SU-DHL-6 (cell line): ENCODE results near the gene CRADD.

Experiments
- H2AFZ ChIP-seq: fragments of 200-600 bp; sonication (generic); 2 replicates; pipeline ENCODE4 v1.6.1; 2014; ENCODE audit warnings: low read depth, mild to moderate bottlenecking, moderate library complexity, mixed read lengths, antibody characterized with exemption, low read length; ENCODE audit not compliant: severe bottlenecking
- H3F3A ChIP-seq: fragments of 200-600 bp; shearing (Covaris generic); 2 replicates; pipeline ENCODE4 v1.6.0; 2016; ENCODE audit warnings: antibody characterized with exemption, mild to moderate bottlenecking; ENCODE audit not compliant: insufficient read depth
- H3K27ac ChIP-seq: fragments of 200-600 bp; sonication (generic); 2 replicates; pipeline ENCODE4 v1.5.1; 2016; ENCODE audit warnings: low read depth, mild to moderate bottlenecking, low read length, moderate library complexity, mixed read lengths
- H3K27me3 ChIP-seq: fragments of 200-600 bp; sonication (generic), shearing (Covaris generic); 2 replicates; pipeline ENCODE4 v1.6.0; 2014; ENCODE audit warnings: mild to moderate bottlenecking, low read length
- H3K36me3 ChIP-seq: fragments of 200-600 bp; sonication (generic); 2 replicates; pipeline ENCODE4 v1.6.1; 2014; ENCODE audit warnings: mild to moderate bottlenecking, low read length, mixed read lengths
- H3K4me2 ChIP-seq: fragments of 300-600, 200-600 bp; shearing (Covaris generic), sonication (generic); 2 replicates; pipeline ENCODE4 v1.6.0; 2014; ENCODE audit warnings: low read length, low read depth, mild to moderate bottlenecking; ENCODE audit not compliant: poor library complexity, severe bottlenecking
- H3K4me3 ChIP-seq: fragments of 200-600 bp; sonication (generic); 2 replicates; pipeline ENCODE4 v1.5.1; 2014; ENCODE audit warnings: antibody characterized with exemption, low read length, mild to moderate bottlenecking, mixed read lengths; ENCODE audit not compliant: insufficient read depth, poor library complexity, severe bottlenecking
- H3K79me2 ChIP-seq: fragments of 200-600 bp; sonication (generic); 2 replicates; pipeline ENCODE4 v1.6.1; 2014; ENCODE audit warnings: mild to moderate bottlenecking, low read length, moderate library complexity; ENCODE audit not compliant: insufficient read depth
- H3K9ac ChIP-seq: fragments of 200-600 bp; sonication (generic); 2 replicates; pipeline ENCODE4 v1.7.0; 2014; ENCODE audit warnings: mild to moderate bottlenecking, low read length
- H3K9me2 ChIP-seq: fragments of 200-600 bp; sonication (generic); replicated peaks from 2 replicates; pipeline ENCODE4 v1.6.1; 2014; ENCODE audit warnings: low read length; ENCODE audit not compliant: insufficient read depth
- H3K9me3 ChIP-seq: fragments of 200-600 bp; sonication (generic); 2 replicates; pipeline ENCODE4 v1.6.1; 2014; ENCODE audit warnings: low read length, mixed read lengths; ENCODE audit not compliant: insufficient read depth
- H4K20me1 ChIP-seq: fragments of 200-600 bp; sonication (generic); 2 replicates; pipeline ENCODE4 v1.6.1; 2014; ENCODE audit warnings: low read depth, mild to moderate bottlenecking, antibody characterized with exemption, low read length, moderate library complexity, mixed read lengths
- EZH2phosphoT487 ChIP-seq: fragments of 200-600 bp; sonication (generic), shearing (Covaris generic); conservative IDR thresholded peaks from 2 replicates; pipeline ENCODE4 v1.6.1; 2018; ENCODE audit warnings: mild to moderate bottlenecking, antibody characterized with exemption, low read length, moderate library complexity, mixed read lengths
- TF ChIP-seq, protein P1 (sequence below): fragments of 200-600 bp; sonication (generic); IDR thresholded peaks from one replicate; pipeline ENCODE4 v1.5.1; 2017; ENCODE audit warnings: antibody characterized with exemption, mild to moderate bottlenecking, low read length, moderate library complexity; ENCODE audit not compliant: insufficient read depth, poor library complexity, severe bottlenecking

CRADD gene

DNA sequence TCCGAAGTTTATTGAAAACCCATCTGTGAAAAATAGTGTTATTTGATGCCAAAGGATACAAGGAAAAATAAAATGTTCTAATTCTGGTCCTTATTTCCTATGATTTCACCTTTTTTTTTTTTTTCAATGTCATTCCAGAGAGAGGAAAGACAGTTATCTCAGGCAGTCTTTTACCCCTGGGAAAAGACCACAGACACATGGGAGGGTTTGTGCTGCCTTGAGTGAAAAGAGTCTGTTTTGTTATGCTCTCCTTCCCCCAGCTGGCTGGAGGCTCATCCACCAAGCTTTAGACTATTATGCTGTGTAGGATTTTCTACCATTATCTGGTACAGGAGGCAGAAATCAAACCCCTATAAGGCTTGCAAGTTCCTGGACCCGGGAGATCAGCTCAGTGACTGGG lies 151.8 kb downstream of the CRADD start:
- Histone ChIP-seq H3K9me2 (no peaks in the 10 kb centered on the region), H4K20me1 (no peaks in the 10 kb centered on the region), H3K4me3 (no peak overlapping the region), H3K27me3 (no peaks in the 10 kb centered on the region), H3K9me3 (no peaks in the 10 kb centered on the region), H3K36me3 (no peaks in the 10 kb centered on the region), H2AFZ (no peak overlapping the region), H3K9ac (no peak overlapping the region), H3K27ac (no peak overlapping the region), H3K4me2 (no peak overlapping the region), H3K79me2 (no peaks in the 10 kb centered on the region), H3F3A (no peaks in the 10 kb centered on the region)
- no peak for TF ChIP-seq EZH2phosphoT487
- TF ChIP-seq, protein P1, sequence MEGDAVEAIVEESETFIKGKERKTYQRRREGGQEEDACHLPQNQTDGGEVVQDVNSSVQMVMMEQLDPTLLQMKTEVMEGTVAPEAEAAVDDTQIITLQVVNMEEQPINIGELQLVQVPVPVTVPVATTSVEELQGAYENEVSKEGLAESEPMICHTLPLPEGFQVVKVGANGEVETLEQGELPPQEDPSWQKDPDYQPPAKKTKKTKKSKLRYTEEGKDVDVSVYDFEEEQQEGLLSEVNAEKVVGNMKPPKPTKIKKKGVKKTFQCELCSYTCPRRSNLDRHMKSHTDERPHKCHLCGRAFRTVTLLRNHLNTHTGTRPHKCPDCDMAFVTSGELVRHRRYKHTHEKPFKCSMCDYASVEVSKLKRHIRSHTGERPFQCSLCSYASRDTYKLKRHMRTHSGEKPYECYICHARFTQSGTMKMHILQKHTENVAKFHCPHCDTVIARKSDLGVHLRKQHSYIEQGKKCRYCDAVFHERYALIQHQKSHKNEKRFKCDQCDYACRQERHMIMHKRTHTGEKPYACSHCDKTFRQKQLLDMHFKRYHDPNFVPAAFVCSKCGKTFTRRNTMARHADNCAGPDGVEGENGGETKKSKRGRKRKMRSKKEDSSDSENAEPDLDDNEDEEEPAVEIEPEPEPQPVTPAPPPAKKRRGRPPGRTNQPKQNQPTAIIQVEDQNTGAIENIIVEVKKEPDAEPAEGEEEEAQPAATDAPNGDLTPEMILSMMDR = no peak

DNA sequence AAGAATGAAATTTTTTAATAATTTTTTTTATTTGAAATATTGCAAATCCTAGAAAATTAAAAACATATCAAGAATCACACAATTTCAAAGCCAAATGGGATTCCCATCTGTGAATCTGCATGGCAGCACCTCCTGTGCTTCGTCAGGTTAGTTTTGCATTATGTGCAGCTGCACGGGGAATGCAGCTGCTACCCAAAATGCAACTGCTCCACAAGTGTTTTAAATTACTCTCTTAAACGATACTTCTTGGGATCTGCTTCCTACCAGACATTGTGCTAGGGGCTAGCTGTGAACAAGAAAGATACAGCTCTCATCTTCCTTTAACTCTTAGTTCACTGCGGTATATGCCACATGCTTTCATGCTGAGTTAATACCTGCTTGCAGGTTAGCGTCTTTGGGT lies 154.2 kb downstream of the CRADD start:
- Histone ChIP-seq H2AFZ (no peak overlapping the region), H3K9ac (no peak overlapping the region), H3K4me3 (no peak overlapping the region), H3K79me2 (no peaks in the 10 kb centered on the region), H3K9me2 (no peaks in the 10 kb centered on the region), H3K27ac (no peak overlapping the region), H4K20me1 (no peaks in the 10 kb centered on the region), H3F3A (no peaks in the 10 kb centered on the region), H3K9me3 (no peaks in the 10 kb centered on the region), H3K36me3 (no peaks in the 10 kb centered on the region), H3K4me2 (no peak overlapping the region), H3K27me3 (no peaks in the 10 kb centered on the region)
- TF ChIP-seq EZH2phosphoT487 = no peak

DNA sequence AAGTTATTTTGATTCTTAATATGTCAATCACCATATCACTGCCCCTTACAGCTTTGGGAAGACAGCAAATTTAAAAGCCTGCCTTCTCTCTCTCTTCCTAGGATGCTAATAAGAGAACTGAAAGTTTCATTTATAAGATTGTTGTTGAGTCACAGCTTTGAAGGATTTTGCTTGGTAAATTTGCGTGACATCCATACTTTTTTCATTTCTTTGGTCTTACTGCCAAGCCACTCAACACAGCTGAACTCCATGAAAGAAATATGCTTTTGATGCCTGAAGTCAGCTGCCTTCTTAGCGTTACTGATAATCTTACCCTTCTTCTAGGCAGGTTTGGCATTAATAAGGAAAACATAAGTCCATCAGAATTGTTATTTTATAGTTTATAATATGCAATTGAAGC lies 155.0 kb downstream of the CRADD start:
- no peak overlapping the region for H3K4me3 ChIP-seq
- H3K27ac ChIP-seq = no peak overlapping the region
- no peaks in the 10 kb centered on the region for H3K36me3 ChIP-seq
- no peaks in the 10 kb centered on the region for H3K9me3 ChIP-seq
- no peak overlapping the region for H3K9ac ChIP-seq
- H3K79me2 ChIP-seq = no peaks in the 10 kb centered on the region
- no peaks in the 10 kb centered on the region for H3K27me3 ChIP-seq
- H3K4me2 ChIP-seq = no peak overlapping the region
- no peaks in the 10 kb centered on the region for H4K20me1 ChIP-seq
- no peaks in the 10 kb centered on the region for H3K9me2 ChIP-seq
- H2AFZ ChIP-seq = no peak overlapping the region
- TF ChIP-seq, protein P1 = no peak
- no peak for TF ChIP-seq EZH2phosphoT487
- H3F3A ChIP-seq = no peaks in the 10 kb centered on the region

DNA sequence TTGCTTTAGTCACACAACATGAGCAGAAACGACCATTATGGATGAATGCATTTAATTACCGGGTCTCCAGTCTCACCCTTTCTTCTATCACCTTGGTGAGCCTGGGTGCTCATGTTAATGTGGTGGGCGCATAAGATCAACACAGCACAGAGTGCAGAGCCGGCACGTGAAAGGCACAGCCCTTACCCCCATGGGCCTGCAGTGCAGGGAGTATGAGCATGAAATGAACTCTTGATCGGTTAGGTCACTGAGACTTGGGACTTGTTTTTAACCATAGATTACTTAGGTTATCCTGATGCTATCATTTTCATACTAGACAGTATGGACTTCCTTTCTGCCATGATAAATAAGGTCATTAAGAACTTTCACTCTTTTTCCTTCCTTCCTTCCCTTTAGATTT lies 156.8 kb downstream of the CRADD start:
- H3K9me3 ChIP-seq = no peaks in the 10 kb centered on the region
- no peaks in the 10 kb centered on the region for H3K9me2 ChIP-seq
- no peaks in the 10 kb centered on the region for H3K36me3 ChIP-seq
- H3F3A ChIP-seq = no peaks in the 10 kb centered on the region
- no peak overlapping the region for H3K9ac ChIP-seq
- no peak overlapping the region for H2AFZ ChIP-seq
- H3K4me3 ChIP-seq = no peak overlapping the region
- no peaks in the 10 kb centered on the region for H3K27me3 ChIP-seq
- no peaks in the 10 kb centered on the region for H3K79me2 ChIP-seq
- H3K27ac ChIP-seq = no peak overlapping the region
- TF ChIP-seq, protein P1 = no peak
- no peak for TF ChIP-seq EZH2phosphoT487
- no peak overlapping the region for H3K4me2 ChIP-seq
- H4K20me1 ChIP-seq = no peaks in the 10 kb centered on the region
